ENCODE data around the gene DMTF1.
"Not testable (repeated sequence)": the region's sequence is repeated elsewhere in the genome, so short reads cannot be mapped to it uniquely, and the experiment has no call there.

The DMTF1 gene

DNA sequence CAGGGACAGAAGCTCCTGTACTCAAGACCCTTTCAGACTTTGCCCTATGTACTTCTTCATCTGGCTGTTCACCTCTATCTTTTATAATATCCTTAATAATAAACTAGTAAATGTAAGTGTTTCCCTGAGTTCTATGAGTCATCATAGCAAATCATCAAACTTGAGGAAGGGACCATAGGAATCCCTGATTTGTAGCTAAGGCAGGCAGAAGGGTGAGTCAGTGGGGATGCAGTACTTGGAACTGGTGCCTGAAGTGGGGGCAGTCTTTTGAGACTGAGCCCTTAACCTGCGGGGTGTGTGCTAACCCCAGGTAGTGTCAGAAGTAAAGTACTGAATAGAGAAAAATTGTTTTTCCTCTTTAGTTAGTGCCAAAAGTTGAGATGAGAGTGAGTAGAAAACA lies 73.4 kb downstream of the DMTF1 start:
- no peak for DNase-seq (ENCODE audit: low read depth in 2 of 2)

- no peak for DNase-seq (ENCODE audit: low read depth in 2 of 2)
Observed at GRCh38 chr7:87226495-87226894, 74.2 kb downstream of the DMTF1 start.

DNA sequence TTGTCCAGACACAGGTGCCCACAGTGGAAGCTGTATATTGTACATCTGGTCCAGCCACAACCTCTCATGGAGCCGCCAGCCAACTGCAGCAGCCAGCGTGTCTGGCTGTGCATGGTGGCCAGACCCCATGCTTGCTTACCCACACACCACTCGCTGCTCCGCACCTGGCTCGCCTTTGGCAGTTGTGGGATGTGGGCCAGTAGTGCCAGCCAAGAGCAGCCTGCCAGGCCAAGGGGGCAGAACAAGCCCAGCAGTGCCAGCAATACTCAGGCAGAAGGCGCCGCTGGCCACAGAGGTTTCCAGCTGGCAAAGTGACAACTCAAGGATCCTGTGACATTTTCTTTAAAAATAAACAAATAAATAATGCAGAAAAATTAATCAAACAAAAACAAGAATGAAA lies 79.0 kb downstream of the DMTF1 start:
- DNase-seq (ENCODE audit: low read depth in 2 of 2): no peak

DNA sequence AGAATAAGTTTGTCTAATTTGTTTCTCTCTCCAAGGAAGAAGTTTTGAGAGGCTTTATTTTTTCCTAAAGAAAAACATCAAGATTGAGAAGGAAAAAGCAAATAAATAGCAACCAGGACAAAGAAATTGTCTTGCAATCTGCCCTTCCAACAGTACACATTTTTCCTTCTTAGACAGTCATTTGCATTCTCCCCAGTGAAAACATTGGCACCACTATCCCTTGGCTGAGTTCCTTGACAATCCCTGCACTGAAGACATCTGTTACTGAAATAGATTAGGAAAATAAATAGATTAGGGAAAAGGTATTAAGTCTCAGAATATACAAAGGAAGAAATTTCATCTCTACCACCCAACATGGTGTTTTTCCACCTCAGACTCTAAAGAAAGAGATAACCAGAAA lies 79.5 kb downstream of the DMTF1 start:
- DNase-seq (ENCODE audit: low read depth in 2 of 2): no peak

DNA sequence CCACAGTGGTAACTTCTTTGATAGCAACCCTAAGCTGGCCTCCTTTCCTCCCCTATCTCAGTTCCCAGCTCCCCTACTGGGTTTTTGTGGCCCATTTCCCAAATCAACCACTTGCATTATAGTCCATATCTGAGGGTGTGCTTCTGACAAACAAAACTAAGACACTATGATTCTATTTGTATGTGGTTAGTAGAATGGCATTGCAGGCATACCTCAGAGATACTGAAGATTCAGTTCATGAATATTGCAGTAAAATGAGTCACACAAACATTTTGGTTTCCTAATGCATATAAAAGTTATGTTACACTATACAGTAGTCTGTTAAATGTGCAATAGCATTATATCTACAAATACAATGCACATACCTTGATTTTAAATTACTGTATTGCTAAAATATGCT lies 82.7 kb downstream of the DMTF1 start:
- DNase-seq (ENCODE audit: low read depth in 2 of 2): no peak

- not testable (repeated sequence) for DNase-seq (ENCODE audit: low read depth in 2 of 2)
Observed at GRCh38 chr7:87238464-87239051, 86.3 kb downstream of the DMTF1 start.

DNA sequence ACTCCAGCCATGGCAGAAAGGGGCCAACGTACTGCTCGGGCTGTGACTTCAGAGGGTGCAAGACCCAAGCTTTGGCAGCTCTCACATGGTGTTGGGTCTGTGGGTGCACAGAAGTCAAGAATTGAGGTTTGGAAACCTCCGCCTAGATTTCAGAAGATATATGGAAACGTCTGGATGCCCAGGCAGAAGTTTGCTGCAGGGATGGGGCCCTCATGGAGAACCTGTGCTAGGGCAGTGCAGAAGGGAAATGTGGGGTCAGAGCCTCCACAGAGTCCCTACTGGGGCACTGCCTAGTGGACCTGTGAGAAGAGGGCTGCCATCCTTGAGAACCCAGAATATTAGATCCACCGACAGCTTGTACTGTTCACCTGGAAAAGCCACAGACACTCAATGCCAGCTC lies 93.4 kb downstream of the DMTF1 start:
- DNase-seq (ENCODE audit: low read depth in 2 of 2): not testable (repeated sequence)

Data from stimulated activated CD4-positive, alpha-beta T cell treated with anti-CD3 and anti-CD28 coated beads, Interleukin-15, amount 100 ng/mL, for 48 hours (primary cell).